ENCODE results near the gene RAPGEF2.

GRCh38 chr4:159173886-159174285 is 71.0 kb downstream of the RAPGEF2 start:
- TF ChIP-seq, protein P1, sequence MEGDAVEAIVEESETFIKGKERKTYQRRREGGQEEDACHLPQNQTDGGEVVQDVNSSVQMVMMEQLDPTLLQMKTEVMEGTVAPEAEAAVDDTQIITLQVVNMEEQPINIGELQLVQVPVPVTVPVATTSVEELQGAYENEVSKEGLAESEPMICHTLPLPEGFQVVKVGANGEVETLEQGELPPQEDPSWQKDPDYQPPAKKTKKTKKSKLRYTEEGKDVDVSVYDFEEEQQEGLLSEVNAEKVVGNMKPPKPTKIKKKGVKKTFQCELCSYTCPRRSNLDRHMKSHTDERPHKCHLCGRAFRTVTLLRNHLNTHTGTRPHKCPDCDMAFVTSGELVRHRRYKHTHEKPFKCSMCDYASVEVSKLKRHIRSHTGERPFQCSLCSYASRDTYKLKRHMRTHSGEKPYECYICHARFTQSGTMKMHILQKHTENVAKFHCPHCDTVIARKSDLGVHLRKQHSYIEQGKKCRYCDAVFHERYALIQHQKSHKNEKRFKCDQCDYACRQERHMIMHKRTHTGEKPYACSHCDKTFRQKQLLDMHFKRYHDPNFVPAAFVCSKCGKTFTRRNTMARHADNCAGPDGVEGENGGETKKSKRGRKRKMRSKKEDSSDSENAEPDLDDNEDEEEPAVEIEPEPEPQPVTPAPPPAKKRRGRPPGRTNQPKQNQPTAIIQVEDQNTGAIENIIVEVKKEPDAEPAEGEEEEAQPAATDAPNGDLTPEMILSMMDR (IDR thresholded peaks at IDR 0.05): no peak
- no peak for TF ChIP-seq POLR2A (IDR thresholded peaks at IDR 0.05)

All from breast epithelium (tissue), 3 donors.